CD8-positive, alpha-beta memory T cell (primary cell): ENCODE results near the gene HOXA11. TPM values are rescaled to one million over a fixed set of nuclear protein-coding genes. Genes with fewer than 3 reads are reported as not detected.

Experiments
- CTCF ChIA-PET: fragments of 350-600 bp; sonication (Branson Sonifier 250); formaldehyde crosslinking; loops from one replicate; lab custom pipeline; 2021; ENCODE audit warnings: antibody characterized with exemption; lab: Charles Lee
- POLR2A ChIA-PET: fragments of 350-600 bp; sonication (Branson Sonifier 250); formaldehyde crosslinking; loops from one replicate; lab custom pipeline; 2021; ENCODE audit warnings: antibody characterized with exemption; lab: Charles Lee
- DNase-seq, 5 donors: peaks; one replicate each; pipeline versions ENCODE4 v3.0.0 to v3.0.0-alpha.2; 2020 to 2022; ENCODE audit warnings: mixed read lengths in 1 of 5
- H3K27ac ChIP-seq: one replicate; pipeline ENCODE4 v1.7.0; 2013; ENCODE audit warnings: low read depth, mild to moderate bottlenecking, low read length, moderate library complexity
- H3K27me3 ChIP-seq: 2 replicates; pipeline ENCODE4 v1.7.0; 2013; ENCODE audit warnings: low read length, mild to moderate bottlenecking; ENCODE audit not compliant: insufficient read depth, poor library complexity, severe bottlenecking
- H3K36me3 ChIP-seq: 2 replicates; pipeline ENCODE4 v1.7.0; 2013; ENCODE audit warnings: mild to moderate bottlenecking, low read length, moderate library complexity; ENCODE audit not compliant: insufficient read depth
- H3K4me1 ChIP-seq: 2 replicates; pipeline ENCODE4 v1.7.0; 2013; ENCODE audit warnings: mild to moderate bottlenecking, low read length, moderate library complexity; ENCODE audit not compliant: insufficient read depth
- H3K4me3 ChIP-seq: 2 replicates; pipeline ENCODE4 v1.7.0; 2013; ENCODE audit warnings: mild to moderate bottlenecking, low read length
- H3K9me3 ChIP-seq: 2 replicates; pipeline ENCODE4 v1.7.0; 2013; ENCODE audit warnings: mild to moderate bottlenecking, low read length
- H3K27ac Mint-ChIP-seq, 8 donors: one replicate each; pipeline ENCODE4 v1.8.0; 2020 to 2021; ENCODE audit warnings: mixed read lengths in 8 of 8, mild to moderate bottlenecking in 6 of 8, inconsistent platforms in 3 of 8, moderate library complexity in 3 of 8
- H3K27me3 Mint-ChIP-seq, 2 donors: one replicate each; pipeline ENCODE4 v1.8.0; 2020 to 2021; ENCODE audit warnings: mixed read lengths in 2 of 2, mild to moderate bottlenecking in 1 of 2, moderate library complexity in 1 of 2
- H3K36me3 Mint-ChIP-seq, 3 donors: one replicate each; pipeline ENCODE4 v1.8.0; 2020 to 2021; ENCODE audit warnings: mixed read lengths in 3 of 3, inconsistent platforms in 1 of 3, mild to moderate bottlenecking in 1 of 3
- H3K4me1 Mint-ChIP-seq, 3 donors: one replicate each; pipeline ENCODE4 v1.8.0; 2020 to 2021; ENCODE audit warnings: mixed read lengths in 3 of 3, inconsistent platforms in 1 of 3, mild to moderate bottlenecking in 1 of 3
- H3K4me3 Mint-ChIP-seq, 7 donors: one replicate each; pipeline ENCODE4 v1.8.0; 2020 to 2021; ENCODE audit warnings: mixed read lengths in 7 of 7, mild to moderate bottlenecking in 6 of 7, moderate library complexity in 4 of 7, inconsistent platforms in 2 of 7
- H3K9me3 Mint-ChIP-seq, 5 donors: one replicate each; pipeline ENCODE4 v1.8.0; 2020 to 2022; ENCODE audit warnings: mixed read lengths in 5 of 5, mild to moderate bottlenecking in 3 of 5, moderate library complexity in 2 of 5, inconsistent platforms in 1 of 5
- polyA plus RNA-seq: library from polyadenylated mRNA; unstranded; fragments of 300-500 nt; fragmentation: Illumina TruSeq; gene quantifications from one replicate; pipeline ENCODE4 v1.2.3, GENCODE V29; 2021
- total RNA-seq, 2 experiments: library from RNA; stranded (reverse); gene quantifications; one replicate each; pipeline ENCODE4 v1.2.3, GENCODE V29; 2021

HOXA11 gene
- total and polyA plus RNA-seq, 3 experiments from 2014 or later, result not detected

- no peak overlapping the region for H3K27ac ChIP-seq
- Mint-ChIP-seq H3K27ac (no peak overlapping the region), H3K9me3 (no peaks in the 10 kb centered on the region), H3K27me3 (peaks cover 43 to 77% of the 10 kb centered on the region in 2 donors), H3K36me3 (no peaks in the 10 kb centered on the region), H3K4me1 (peaks cover 0 to 3% (median 0%) of the 10 kb centered on the region in 3 donors), H3K4me3 (peak overlapping the region in 1 of 7 donors; percentile 38)
- ChIA-PET POLR2A (no interaction called here), CTCF (interaction anchor here (2.0 kb wide), 1 partner anchor 17 kb away, joined by 5 read pairs; no protein-coding TSS in a partner anchor)
- peaks cover 23% of the 10 kb centered on the region for H3K27me3 ChIP-seq
- H3K9me3 ChIP-seq, result no peaks in the 10 kb centered on the region
- DNase-seq, result no peak
- H3K4me1 ChIP-seq, result peaks cover 6% of the 10 kb centered on the region
- H3K4me3 ChIP-seq, result no peak overlapping the region
- no peaks in the 10 kb centered on the region for H3K36me3 ChIP-seq
Measured at GRCh38 chr7:27133409-27134231, 51.4 kb downstream of the HOXA11 start.

DNA sequence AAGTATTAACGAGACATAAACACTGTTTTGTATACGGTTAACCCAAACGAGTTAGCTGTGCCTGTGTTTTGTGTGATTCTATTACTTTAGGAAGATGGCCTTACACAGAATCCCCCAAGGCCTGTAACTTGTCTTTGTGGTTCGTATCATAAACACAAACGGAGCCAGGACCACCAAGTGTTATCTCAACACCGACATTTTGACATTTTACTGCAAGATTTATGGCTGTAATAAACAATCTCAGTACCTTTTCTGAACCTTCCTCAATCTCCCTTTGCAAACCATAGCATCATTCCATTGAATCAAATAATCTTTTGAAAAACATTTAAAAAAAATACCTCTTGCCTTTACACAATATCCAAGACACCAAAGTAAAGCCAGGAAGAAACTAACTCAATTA is 52.1 kb downstream of the HOXA11 start:
- Histone ChIP-seq H3K9me3 (no peaks in the 10 kb centered on the region), H3K27me3 (peaks cover 23% of the 10 kb centered on the region), H3K27ac (no peak overlapping the region), H3K4me3 (no peak overlapping the region), H3K4me1 (peaks cover 6% of the 10 kb centered on the region), H3K36me3 (no peaks in the 10 kb centered on the region)
- Mint-ChIP-seq H3K4me1 (peaks cover 0 to 3% (median 0%) of the 10 kb centered on the region in 3 donors), H3K27ac (no peak overlapping the region), H3K27me3 (peaks cover 44 to 82% of the 10 kb centered on the region in 2 donors), H3K4me3 (peak overlapping the region in 1 of 7 donors; percentile 38), H3K9me3 (no peaks in the 10 kb centered on the region), H3K36me3 (no peaks in the 10 kb centered on the region)
- ChIA-PET POLR2A (no interaction called here), CTCF (interaction anchor here (2.0 to 2.8 kb wide), 2 partner anchors 18 kb away, joined by 5 to 11 read pairs; no protein-coding TSS in a partner anchor)
- DNase-seq, result no peak

DNA sequence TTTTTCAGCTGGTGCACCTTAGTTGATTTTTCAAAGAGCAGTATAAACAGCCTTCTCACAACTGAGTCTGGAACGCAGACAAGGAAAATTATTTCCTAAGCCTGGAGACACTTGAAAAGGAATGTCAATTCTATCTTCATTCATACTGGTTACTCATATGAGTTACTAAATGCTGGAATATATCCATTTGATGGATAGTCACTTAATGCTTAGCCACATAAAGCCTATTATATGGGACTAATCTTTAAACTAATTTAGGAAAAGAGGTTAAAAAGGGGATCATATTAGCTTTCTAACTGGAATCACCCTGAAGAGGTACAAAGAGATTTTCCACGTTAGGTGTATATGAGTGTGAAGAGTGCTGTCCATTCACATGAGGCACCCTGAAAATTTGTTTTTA is 52.8 kb downstream of the HOXA11 start:
- Mint-ChIP-seq H3K36me3 (no peaks in the 10 kb centered on the region), H3K27me3 (peaks cover 47 to 82% of the 10 kb centered on the region in 2 donors), H3K4me1 (peaks cover 0 to 3% (median 0%) of the 10 kb centered on the region in 3 donors), H3K4me3 (peak overlapping the region in 3 of 7 donors; percentile 35 to 74 (median 45)), H3K27ac (peak overlapping the region in 1 of 8 donors; percentile 57), H3K9me3 (no peaks in the 10 kb centered on the region)
- no peaks in the 10 kb centered on the region for H3K9me3 ChIP-seq
- ChIA-PET CTCF (interaction anchor here (2.8 kb wide), 1 partner anchor 18 kb away, joined by 11 read pairs; no protein-coding TSS in a partner anchor), POLR2A (no interaction called here)
- H3K27me3 ChIP-seq, result peaks cover 17% of the 10 kb centered on the region
- H3K27ac ChIP-seq, result no peak overlapping the region
- no peak overlapping the region for H3K4me3 ChIP-seq
- H3K4me1 ChIP-seq, result peaks cover 6% of the 10 kb centered on the region
- DNase-seq, result no peak
- H3K36me3 ChIP-seq, result no peaks in the 10 kb centered on the region

- POLR2A ChIA-PET, result no interaction called here
- Mint-ChIP-seq H3K9me3 (no peaks in the 10 kb centered on the region), H3K27me3 (peaks cover 47 to 82% of the 10 kb centered on the region in 2 donors), H3K27ac (peak overlapping the region in 2 of 8 donors; percentile 25 to 57), H3K4me1 (peaks cover 0 to 3% (median 0%) of the 10 kb centered on the region in 3 donors), H3K4me3 (peak overlapping the region; percentile 26 to 89 (median 74)), H3K36me3 (no peaks in the 10 kb centered on the region)
- H3K27ac ChIP-seq, result no peak overlapping the region
- H3K27me3 ChIP-seq, result peaks cover 11% of the 10 kb centered on the region
- no peaks in the 10 kb centered on the region for H3K9me3 ChIP-seq
- DNase-seq, result no peak
- peak overlapping the region; percentile 76 for H3K4me3 ChIP-seq
- no peaks in the 10 kb centered on the region for H3K36me3 ChIP-seq
- CTCF ChIA-PET, result interaction anchor here (1.4 to 2.8 kb wide), 2 partner anchors 10 to 19 kb away, joined by 5 to 11 read pairs; no protein-coding TSS in a partner anchor
- H3K4me1 ChIP-seq, result peaks cover 6% of the 10 kb centered on the region
Measured at GRCh38 chr7:27131390-27131819, 53.6 kb downstream of the HOXA11 start.

Other genes with a start within 250 kb of the HOXA11 start
- under 1 TPM; 0.31 to 0.38 TPM for gene HOXA1, start 89.2 kb downstream of the HOXA11 start, total RNA-seq
- gene HOXA1, start 89.2 kb downstream of the HOXA11 start, polyA plus RNA-seq, result 0.75 TPM
- gene HOXA2, start 82.5 kb downstream of the HOXA11 start, total RNA-seq, result not detected
- gene HOXA2, start 82.5 kb downstream of the HOXA11 start, polyA plus RNA-seq, result not detected
- gene HOXA4, start 54.5 kb downstream of the HOXA11 start, total RNA-seq, result under 1 TPM in 1 of 2 experiments, not detected in 1; 0.11 TPM
- gene HOXA4, start 54.5 kb downstream of the HOXA11 start, polyA plus RNA-seq, result 0.20 TPM
- gene HOXA5, start 41.6 kb downstream of the HOXA11 start, total RNA-seq, result not detected
- gene HOXA5, start 41.6 kb downstream of the HOXA11 start, polyA plus RNA-seq, result not detected
- not detected for gene HOXA6, start 37.5 kb downstream of the HOXA11 start, total RNA-seq
- not detected for gene HOXA6, start 37.5 kb downstream of the HOXA11 start, polyA plus RNA-seq
- gene HOXA3, start 32.6 kb downstream of the HOXA11 start, total RNA-seq, result not detected
- gene HOXA3, start 32.6 kb downstream of the HOXA11 start, polyA plus RNA-seq, result not detected
- not detected for gene HOXA7, start 28.6 kb downstream of the HOXA11 start, total RNA-seq
- gene HOXA7, start 28.6 kb downstream of the HOXA11 start, polyA plus RNA-seq, result not detected
- gene HOXA9, start 19.7 kb downstream of the HOXA11 start, total RNA-seq, result not detected
- not detected for gene HOXA9, start 19.7 kb downstream of the HOXA11 start, polyA plus RNA-seq
- gene HOXA10, start 10.9 kb downstream of the HOXA11 start, total RNA-seq, result not detected
- gene HOXA10, start 10.9 kb downstream of the HOXA11 start, polyA plus RNA-seq, result 0.09 TPM
- gene HOXA13, start 14.9 kb upstream of the HOXA11 start, total RNA-seq, result not detected
- gene HOXA13, start 14.9 kb upstream of the HOXA11 start, polyA plus RNA-seq, result not detected
- gene EVX1, start 57.6 kb upstream of the HOXA11 start, total RNA-seq, result not detected
- not detected for gene EVX1, start 57.6 kb upstream of the HOXA11 start, polyA plus RNA-seq